HUDEP-2 (cell line): ENCODE measurements around the gene ATPAF2.

Source experiments
- DNase-seq, 76 experiments: peaks; one replicate each; lab custom pipeline; 2025; ENCODE audit not compliant: unreplicated experiment in 76 of 76; lab: John Stamatoyannopoulos, UW

Gene ATPAF2

GRCh38 chr17:18040261-18040858, 1.4 kb upstream of the ATPAF2 start:
- peak in 7 of 76 experiments; percentile 3 to 27 (median 17) for DNase-seq

- peak in 13 of 76 experiments; percentile 24 to 68 (median 34) for DNase-seq
Observed at GRCh38 chr17:18039535-18040260, 730 bp upstream of the ATPAF2 start.

GRCh38 chr17:18038149-18038850, 668 bp downstream of the ATPAF2 start:
- DNase-seq: peak in 6 of 76 experiments; percentile 9 to 72 (median 40)

- peak in 6 of 76 experiments; percentile 9 to 30 (median 18) for DNase-seq
Observed at GRCh38 chr17:18037486-18037885, 1.5 kb downstream of the ATPAF2 start.

GRCh38 chr17:18035704-18036103, 3.3 kb downstream of the ATPAF2 start:
- DNase-seq: peak in 31 of 76 experiments; percentile 11 to 71 (median 42)

- DNase-seq: peak in 49 of 76 experiments; percentile 9 to 80 (median 47)
Observed at GRCh38 chr17:18033442-18034099, 5.4 kb downstream of the ATPAF2 start.

GRCh38 chr17:18031955-18032354, 7.0 kb downstream of the ATPAF2 start:
- DNase-seq: no peak

GRCh38 chr17:18028952-18029540, 9.9 kb downstream of the ATPAF2 start:
- no peak for DNase-seq

GRCh38 chr17:18028114-18028951, 10.6 kb downstream of the ATPAF2 start:
- DNase-seq: no peak

- DNase-seq: no peak
Observed at GRCh38 chr17:18027280-18027679, 11.7 kb downstream of the ATPAF2 start.

GRCh38 chr17:18025945-18026776, 12.8 kb downstream of the ATPAF2 start:
- no peak for DNase-seq

GRCh38 chr17:18025241-18025944, 13.6 kb downstream of the ATPAF2 start:
- no peak for DNase-seq

- DNase-seq: no peak
Observed at GRCh38 chr17:18021372-18021771, 17.6 kb downstream of the ATPAF2 start.

GRCh38 chr17:18020971-18021370, 18.0 kb downstream of the ATPAF2 start:
- no peak for DNase-seq

GRCh38 chr17:18019838-18020154, 19.2 kb downstream of the ATPAF2 start:
- no peak for DNase-seq

GRCh38 chr17:18018411-18018921, 20.5 kb downstream of the ATPAF2 start:
- DNase-seq: no peak

- peak in 1 of 76 experiments; percentile 18 for DNase-seq
Observed at GRCh38 chr17:18017958-18018357, 21.0 kb downstream of the ATPAF2 start.

GRCh38 chr17:18016426-18016825, 22.5 kb downstream of the ATPAF2 start:
- no peak for DNase-seq
